Activated CD4-positive, alpha-beta memory T cell treated with anti-CD3 and anti-CD28 coated beads for 36 hours (primary cell): ENCODE measurements around the gene HTR1D. TPM values are rescaled to one million over a fixed set of nuclear protein-coding genes. Genes with fewer than 3 reads are reported as not detected.
"Not testable (repeated sequence)": the region's sequence is repeated elsewhere in the genome, so short reads cannot be mapped to it uniquely, and the experiment has no call there.

Experiments used
- CTCF ChIA-PET: fragments of 350-600 bp; sonication (Branson Sonifier 250); formaldehyde crosslinking; loops from one replicate; lab custom pipeline; 2021; ENCODE audit warnings: antibody characterized with exemption, inconsistent platforms; lab: Charles Lee
- POLR2A ChIA-PET: fragments of 350-600 bp; sonication (Branson Sonifier 250); formaldehyde crosslinking; loops from one replicate; lab custom pipeline; 2021; ENCODE audit warnings: antibody characterized with exemption; lab: Charles Lee
- DNase-seq: peaks from one replicate; pipeline ENCODE4 v3.0.0-alpha.2; 2020
- H3K27ac Mint-ChIP-seq: one replicate; pipeline ENCODE4 v1.8.0; 2021; ENCODE audit warnings: mixed read lengths
- H3K27me3 Mint-ChIP-seq: one replicate; pipeline ENCODE4 v1.8.0; 2021; ENCODE audit warnings: mixed read lengths
- H3K36me3 Mint-ChIP-seq: one replicate; pipeline ENCODE4 v1.8.0; 2021; ENCODE audit warnings: mixed read lengths
- H3K4me1 Mint-ChIP-seq: one replicate; pipeline ENCODE4 v1.8.0; 2021; ENCODE audit warnings: low read depth, mixed read lengths
- H3K4me3 Mint-ChIP-seq: one replicate; pipeline ENCODE4 v1.8.0; 2021; ENCODE audit warnings: mild to moderate bottlenecking, mixed read lengths
- H3K9me3 Mint-ChIP-seq: one replicate; pipeline ENCODE4 v1.8.0; 2021; ENCODE audit warnings: mixed read lengths
- intact Hi-C: fragments of 100-400 bp; cut with micrococcal nuclease; formaldehyde crosslinking; loops from one replicate; pipeline ENCODE4 v1.15.1; 2023
- total RNA-seq, 2 experiments: library from RNA; stranded (reverse); gene quantifications; one replicate each; pipeline ENCODE4 v1.2.3, GENCODE V29; 2021

HTR1D gene
- total RNA-seq, 2 experiments from 2014 or later, result not detected

DNA sequence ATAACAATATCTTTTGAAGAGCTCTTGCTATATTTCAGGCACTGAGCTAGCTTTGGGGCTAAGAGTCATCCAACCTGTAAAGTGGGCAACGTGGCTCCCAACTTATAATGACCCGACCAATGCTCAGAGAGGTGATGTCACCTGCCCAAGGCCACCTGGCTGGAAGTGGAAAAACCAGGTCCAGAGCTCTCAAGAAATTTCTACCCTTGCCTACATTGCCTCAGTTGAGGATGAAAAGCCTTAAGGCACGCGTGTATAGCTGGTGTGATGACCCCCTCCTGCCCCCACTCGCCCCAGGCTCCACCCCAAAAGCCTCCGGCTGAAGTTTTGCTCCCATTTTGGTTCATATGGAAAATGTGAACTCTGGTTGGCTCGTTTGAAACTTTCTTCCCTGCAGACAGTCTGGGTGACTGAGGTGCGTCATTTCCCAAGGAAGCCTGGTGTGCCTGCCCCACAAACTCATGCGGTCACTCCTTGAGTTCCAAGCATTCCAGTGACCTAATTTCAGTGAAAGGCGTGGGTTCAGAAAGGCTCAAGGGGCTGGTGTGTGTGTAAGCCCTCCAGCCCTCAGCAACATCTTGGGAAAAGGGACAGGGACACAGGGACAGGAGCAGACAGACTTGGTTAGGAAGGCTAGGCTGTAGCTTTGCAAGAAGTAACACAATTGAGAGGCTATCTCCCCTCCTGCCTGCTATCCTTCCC lies 20.5 kb downstream of the HTR1D start:
- no peaks in the 10 kb centered on the region for H3K36me3 Mint-ChIP-seq
- no peak for DNase-seq
- intact Hi-C loops, result no loop called here
- H3K4me1 Mint-ChIP-seq, result no peaks in the 10 kb centered on the region
- CTCF ChIA-PET, result interaction anchor here (0.8 to 5.8 kb wide), 2 partner anchors 12 to 97 kb away, joined by 3 to 41 read pairs; no protein-coding TSS in a partner anchor
- H3K4me3 Mint-ChIP-seq, result no peak overlapping the region
- H3K27me3 Mint-ChIP-seq, result peaks cover 5% of the 10 kb centered on the region
- POLR2A ChIA-PET, result no interaction called here
- H3K27ac Mint-ChIP-seq, result no peak overlapping the region
- no peaks in the 10 kb centered on the region for H3K9me3 Mint-ChIP-seq

DNA sequence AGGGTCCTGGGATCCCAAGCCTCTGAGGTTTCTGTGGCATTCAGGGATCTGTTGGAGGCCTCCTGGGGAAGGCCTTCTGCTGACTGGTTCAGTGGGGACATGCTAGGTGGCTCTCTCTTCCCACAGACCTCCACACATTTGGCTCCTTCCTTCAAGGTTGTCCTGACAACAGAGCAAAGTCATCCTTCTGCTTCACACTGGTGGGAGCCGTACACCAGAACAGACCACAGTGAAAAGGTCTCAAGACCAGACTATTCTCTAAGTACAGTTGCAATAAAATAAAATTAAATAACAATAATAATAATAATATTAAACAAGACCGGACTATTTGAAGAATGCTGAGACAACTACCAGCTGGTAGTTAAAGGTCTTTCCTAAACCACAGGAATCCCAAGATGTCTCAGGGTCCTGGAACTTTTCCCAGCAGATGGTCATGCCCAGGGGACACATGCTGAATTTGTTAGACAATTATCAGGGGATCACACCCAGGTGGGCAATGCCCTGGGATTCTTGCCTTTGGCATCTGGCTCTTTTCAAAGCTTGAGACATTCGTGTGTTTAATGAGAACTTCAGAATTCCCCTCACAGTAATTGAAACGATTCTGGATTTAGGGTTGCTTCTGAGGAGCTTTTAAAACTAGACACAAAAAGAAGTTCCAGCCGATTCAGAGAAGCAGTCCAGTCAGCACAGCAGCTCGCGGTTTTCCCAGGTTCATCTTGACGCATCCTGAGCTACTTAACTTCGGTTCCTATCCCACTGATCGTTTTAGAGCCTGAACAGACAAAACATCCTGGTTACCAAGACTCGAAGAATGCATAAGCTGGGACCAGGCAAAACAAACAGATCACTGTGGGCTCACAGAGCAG lies 22.9 kb downstream of the HTR1D start:
- ChIA-PET POLR2A (no interaction called here), CTCF (interaction anchor here (5.8 kb wide), 1 partner anchor 10 kb away, joined by 41 read pairs; no protein-coding TSS in a partner anchor)
- Mint-ChIP-seq H3K27me3 (peaks cover 6% of the 10 kb centered on the region), H3K27ac (no peak overlapping the region), H3K4me3 (no peak overlapping the region), H3K4me1 (no peaks in the 10 kb centered on the region), H3K9me3 (no peaks in the 10 kb centered on the region), H3K36me3 (no peaks in the 10 kb centered on the region)
- intact Hi-C loops, result no loop called here
- DNase-seq, result no peak

DNA sequence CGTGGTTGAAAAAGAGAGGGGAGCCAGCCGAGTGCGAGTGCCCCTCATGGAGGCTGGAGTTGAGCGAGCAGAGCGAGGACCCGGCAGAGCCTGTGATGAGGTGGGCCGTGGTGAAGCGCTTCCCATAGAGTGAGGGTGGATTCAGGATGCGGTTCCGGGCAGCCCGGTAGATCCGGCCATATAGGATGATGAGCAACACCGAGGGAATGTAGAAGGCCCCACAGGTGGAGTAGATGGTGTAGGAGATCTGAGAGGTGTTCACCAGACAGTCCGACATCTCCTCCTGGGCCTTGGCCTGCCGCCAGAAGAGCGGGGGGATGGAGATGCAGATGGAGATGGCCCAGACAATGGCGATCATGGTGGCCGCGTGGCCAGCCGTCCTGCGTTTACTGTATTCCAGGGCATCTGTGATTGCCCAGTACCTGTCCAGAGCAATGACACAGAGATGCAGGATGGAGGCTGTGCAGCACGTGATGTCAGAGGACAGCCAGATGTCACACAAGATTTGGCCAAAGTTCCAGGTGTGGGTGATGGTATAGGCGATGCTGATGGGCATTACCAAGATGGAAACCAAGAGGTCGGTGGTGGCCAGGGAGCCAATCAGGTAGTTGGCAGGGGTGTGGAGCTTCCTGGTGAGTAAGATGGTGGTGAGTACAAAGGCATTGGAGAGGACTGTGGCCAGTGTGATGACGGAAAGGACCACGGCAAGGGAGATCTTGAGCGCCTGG lies 23.7 kb downstream of the HTR1D start:
- DNase-seq, result no peak
- intact Hi-C loops, result no loop called here
- POLR2A ChIA-PET, result no interaction called here
- no peak overlapping the region for H3K27ac Mint-ChIP-seq
- H3K4me1 Mint-ChIP-seq, result no peaks in the 10 kb centered on the region
- no peak overlapping the region for H3K4me3 Mint-ChIP-seq
- peaks cover 6% of the 10 kb centered on the region for H3K27me3 Mint-ChIP-seq
- H3K36me3 Mint-ChIP-seq, result no peaks in the 10 kb centered on the region
- CTCF ChIA-PET, result interaction anchor here (5.8 kb wide), 1 partner anchor 9 kb away, joined by 41 read pairs; no protein-coding TSS in a partner anchor
- no peaks in the 10 kb centered on the region for H3K9me3 Mint-ChIP-seq

DNA sequence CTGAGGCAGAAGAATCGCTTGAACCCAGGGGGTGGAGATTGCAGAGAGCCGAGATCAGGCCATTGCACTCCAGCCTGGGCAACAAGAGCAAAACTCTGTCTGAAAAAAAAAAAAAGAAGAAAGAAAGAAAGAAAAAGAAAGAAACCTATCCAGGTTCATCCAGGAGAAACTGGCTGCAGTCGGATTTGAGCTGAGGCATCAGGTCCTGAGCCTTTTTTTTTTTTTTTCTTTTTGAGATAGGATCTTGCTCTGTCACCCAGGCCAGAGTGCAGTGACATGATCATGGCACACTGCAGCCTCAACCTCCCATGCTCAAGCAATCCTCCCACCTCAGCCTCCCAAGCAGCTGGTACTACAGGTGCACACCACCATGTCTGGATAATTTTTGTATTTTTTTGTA lies 26.1 kb downstream of the HTR1D start:
- Mint-ChIP-seq H3K4me3 (no peak overlapping the region), H3K9me3 (no peaks in the 10 kb centered on the region), H3K36me3 (no peaks in the 10 kb centered on the region), H3K27me3 (peaks cover 6% of the 10 kb centered on the region), H3K27ac (no peak overlapping the region), H3K4me1 (no peaks in the 10 kb centered on the region)
- DNase-seq, result no peak
- CTCF ChIA-PET, result interaction anchor here (0.7 to 10.9 kb wide), 2 partner anchors 97 to 658 kb away, joined by 3 to 738 read pairs; no protein-coding TSS in a partner anchor
- POLR2A ChIA-PET, result no interaction called here
- intact Hi-C loops, result no loop called here

DNA sequence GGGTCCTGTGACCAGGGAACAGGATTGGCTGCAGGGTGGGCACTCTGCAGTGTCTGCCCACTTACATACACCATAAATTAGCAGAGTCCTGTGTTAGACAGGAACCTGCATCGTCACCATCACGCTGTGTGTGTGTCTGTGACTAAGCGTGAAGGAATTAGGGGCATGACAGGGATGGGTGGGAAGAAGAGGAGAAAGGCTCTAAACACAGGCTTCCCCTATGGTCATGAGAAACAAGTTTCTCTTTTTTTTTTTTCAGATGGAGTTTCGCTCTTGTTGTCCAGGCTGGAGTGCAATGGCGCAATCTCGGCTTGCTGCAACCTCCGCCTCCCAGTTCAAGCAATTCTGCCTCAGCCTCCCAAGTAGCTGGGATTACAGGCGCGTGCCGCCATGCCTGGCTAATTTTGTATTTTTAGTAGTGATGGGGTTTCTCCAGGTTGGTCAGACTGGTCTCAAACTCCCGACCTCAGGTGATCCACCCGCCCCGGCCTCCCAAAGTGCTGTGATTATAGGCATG lies 28.3 kb downstream of the HTR1D start:
- intact Hi-C loops, H3K9me3 Mint-ChIP-seq, H3K4me1 Mint-ChIP-seq, H3K36me3 Mint-ChIP-seq, H3K27me3 Mint-ChIP-seq, DNase-seq, H3K27ac Mint-ChIP-seq, POLR2A ChIA-PET, H3K4me3 Mint-ChIP-seq: not testable (repeated sequence)
- CTCF ChIA-PET, result interaction anchor here (10.9 kb wide), 1 partner anchor 94 kb away, joined by 738 read pairs; no protein-coding TSS in a partner anchor

DNA sequence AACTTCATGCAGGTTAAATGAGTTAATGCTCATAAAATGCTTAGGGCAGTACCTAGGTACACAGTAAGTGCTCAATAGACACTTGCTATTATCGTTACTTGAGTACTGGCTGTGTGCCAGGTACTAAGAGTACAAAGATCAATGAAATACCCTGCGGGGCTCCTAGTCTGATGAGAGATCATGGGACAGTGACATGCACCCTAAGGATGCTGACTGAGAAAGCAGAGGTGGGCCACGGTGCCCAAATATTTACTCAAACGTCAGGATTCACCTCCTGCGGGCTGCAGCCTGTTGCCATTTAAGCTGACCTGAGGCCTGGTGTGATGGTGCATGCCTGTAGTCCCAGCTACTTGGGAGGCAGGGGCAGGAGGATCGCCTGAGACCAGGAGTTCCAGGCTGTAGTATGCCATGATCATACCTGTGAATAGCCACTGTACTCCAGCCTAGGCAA lies 28.8 kb downstream of the HTR1D start:
- CTCF ChIA-PET, result interaction anchor here (10.9 kb wide), 1 partner anchor 94 kb away, joined by 738 read pairs; no protein-coding TSS in a partner anchor
- Mint-ChIP-seq H3K27me3 (peaks cover 6% of the 10 kb centered on the region), H3K4me3 (no peak overlapping the region), H3K9me3 (no peaks in the 10 kb centered on the region), H3K4me1 (peaks cover 5% of the 10 kb centered on the region), H3K36me3 (no peaks in the 10 kb centered on the region), H3K27ac (no peak overlapping the region)
- POLR2A ChIA-PET, result no interaction called here
- no peak for DNase-seq
- intact Hi-C loops, result no loop called here

DNA sequence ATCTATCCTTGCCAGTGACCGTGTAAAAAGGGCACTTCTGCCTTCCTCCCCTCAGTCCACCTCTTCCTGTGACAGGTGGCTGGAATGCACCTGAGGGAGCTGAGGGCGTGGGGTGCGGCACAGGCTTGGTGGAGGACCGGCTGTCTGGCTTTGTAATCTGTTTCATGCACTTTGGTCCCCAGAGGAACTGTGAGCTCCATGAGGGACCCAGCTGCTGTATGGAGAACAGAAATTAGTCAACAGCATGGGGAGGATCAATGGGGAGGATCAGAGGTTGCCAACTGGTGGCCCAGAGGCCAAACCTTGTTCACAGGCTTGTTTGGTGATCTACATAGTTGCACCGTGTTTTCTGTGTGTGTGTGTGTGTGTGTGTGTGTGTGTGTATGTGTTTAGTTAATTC lies 29.7 kb downstream of the HTR1D start:
- H3K4me3 Mint-ChIP-seq, result no peak overlapping the region
- peaks cover 5% of the 10 kb centered on the region for H3K4me1 Mint-ChIP-seq
- H3K9me3 Mint-ChIP-seq, result no peaks in the 10 kb centered on the region
- ChIA-PET POLR2A (no interaction called here), CTCF (interaction anchor here (0.9 to 10.9 kb wide), 2 partner anchors 93 to 211 kb away, joined by 3 to 738 read pairs; no protein-coding TSS in a partner anchor)
- H3K27ac Mint-ChIP-seq, result no peak overlapping the region
- peaks cover 8% of the 10 kb centered on the region for H3K27me3 Mint-ChIP-seq
- intact Hi-C loops, result no loop called here
- no peaks in the 10 kb centered on the region for H3K36me3 Mint-ChIP-seq
- DNase-seq, result no peak

DNA sequence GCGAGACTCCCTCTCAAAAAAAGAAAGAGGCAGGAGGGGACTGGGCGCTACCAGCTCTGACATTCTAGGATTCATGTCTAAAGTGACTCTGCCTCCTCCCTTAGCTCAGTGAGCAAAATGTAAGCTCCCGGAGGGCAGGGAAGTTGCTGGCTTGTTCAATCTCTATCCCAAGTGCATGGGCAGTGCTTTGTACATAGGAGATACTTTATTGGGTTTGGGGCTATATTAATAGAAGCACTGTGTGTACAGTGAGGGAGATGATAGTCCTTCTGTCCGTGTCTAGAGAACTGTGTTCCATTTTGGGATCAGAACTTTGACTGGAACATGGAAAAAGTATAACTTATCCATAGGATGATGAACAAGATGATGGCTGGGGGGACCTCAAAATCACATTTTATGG lies 31.9 kb downstream of the HTR1D start:
- Mint-ChIP-seq H3K27ac (no peak overlapping the region), H3K27me3 (peaks cover 1% of the 10 kb centered on the region), H3K9me3 (no peaks in the 10 kb centered on the region), H3K4me3 (no peak overlapping the region), H3K36me3 (no peaks in the 10 kb centered on the region), H3K4me1 (peaks cover 5% of the 10 kb centered on the region)
- ChIA-PET CTCF (interaction anchor here (0.5 to 10.9 kb wide), 49 partner anchors 9 to 219 kb away, joined by 3 to 738 read pairs (median 6); partner anchors contain the start of genes HTR1D, KDM1A, LACTBL1 and LUZP1), POLR2A (interaction anchor here (0.6 to 2.9 kb wide), 2 partner anchors 86 to 88 kb away, joined by 4 to 19 read pairs; no protein-coding TSS in a partner anchor)
- intact Hi-C loops, result no loop called here
- no peak for DNase-seq

DNA sequence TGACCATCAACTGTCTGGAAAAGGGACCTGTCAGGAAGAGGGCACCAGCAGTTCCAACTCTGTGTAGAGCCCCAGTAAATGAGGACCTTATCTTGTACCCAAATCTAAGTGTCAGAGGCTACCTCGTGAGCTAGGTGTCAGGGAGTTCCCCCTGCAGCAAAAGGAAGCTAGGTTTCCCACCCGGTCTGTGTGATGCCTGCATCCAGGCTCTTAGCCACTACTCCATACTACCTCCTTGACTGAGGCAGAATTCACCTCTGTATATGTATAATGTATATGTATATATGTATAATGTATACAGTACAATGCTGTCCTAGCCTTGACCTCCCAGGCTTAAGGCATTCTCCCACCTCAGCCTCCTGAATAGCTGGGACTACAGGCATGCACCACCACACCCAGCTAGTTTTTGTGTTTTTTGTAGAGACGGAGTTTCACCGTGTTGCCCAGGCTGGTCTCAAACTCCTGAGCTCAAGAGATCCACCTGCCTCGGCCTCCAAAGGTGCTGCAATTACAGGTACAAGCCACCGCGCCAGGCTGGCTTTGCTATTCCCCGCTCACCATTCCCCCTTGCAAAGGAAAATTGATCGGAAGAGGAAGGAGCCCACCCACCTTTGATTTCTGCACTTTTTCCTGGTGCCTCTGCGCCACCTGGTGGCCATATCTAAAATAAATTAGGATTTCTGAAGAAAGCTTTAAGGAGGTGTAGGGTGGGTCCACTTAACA lies 32.9 kb downstream of the HTR1D start:
- Mint-ChIP-seq H3K27ac (no peak overlapping the region), H3K4me3 (peak overlapping the region; percentile 55), H3K27me3 (peaks cover 4% of the 10 kb centered on the region), H3K4me1 (peaks cover 5% of the 10 kb centered on the region), H3K9me3 (no peaks in the 10 kb centered on the region), H3K36me3 (no peaks in the 10 kb centered on the region)
- intact Hi-C loops, result loop anchor here (1.0 kb wide), 1 partner anchor 86 kb away; no protein-coding TSS in a partner anchor
- POLR2A ChIA-PET, result interaction anchor here (0.6 to 2.9 kb wide), 5 partner anchors 17 to 164 kb away, joined by 3 to 19 read pairs (median 4); no protein-coding TSS in a partner anchor
- CTCF ChIA-PET, result interaction anchor here (0.5 to 10.9 kb wide), 55 partner anchors 8 to 556 kb away, joined by 3 to 738 read pairs (median 6); partner anchors contain the start of genes HTR1D, KDM1A, LACTBL1 and LUZP1
- peak; percentile 22 for DNase-seq

DNA sequence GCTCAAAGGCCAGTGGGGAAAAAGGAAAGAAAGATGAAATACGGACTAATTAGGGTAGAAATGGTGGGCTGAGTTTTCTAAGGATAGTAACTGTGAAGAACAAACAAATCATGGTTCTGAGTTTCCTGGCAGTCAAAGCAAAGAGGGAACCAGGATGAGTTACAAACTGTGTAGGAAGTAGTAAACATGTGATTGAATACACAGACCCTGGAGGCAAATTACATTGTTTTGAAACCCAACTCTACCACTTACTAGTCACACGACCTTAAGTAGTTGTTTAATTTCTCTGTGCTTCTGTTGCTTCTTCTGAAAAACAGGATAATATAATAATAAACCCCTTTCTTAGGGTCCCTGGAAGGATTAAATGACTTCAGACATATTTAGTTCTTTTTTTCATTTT lies 37.4 kb downstream of the HTR1D start:
- ChIA-PET POLR2A (interaction anchor here (3.1 kb wide), 1 partner anchor 11 kb away, joined by 12 read pairs; the partner anchor contains the start of gene LUZP1), CTCF (interaction anchor here (1.3 to 5.1 kb wide), 3 partner anchors 10 to 82 kb away, joined by 3 to 81 read pairs (median 6); partner anchors contain the start of gene LUZP1)
- no peak overlapping the region for H3K27ac Mint-ChIP-seq
- H3K36me3 Mint-ChIP-seq, result no peaks in the 10 kb centered on the region
- DNase-seq, result no peak
- peaks cover 20% of the 10 kb centered on the region for H3K27me3 Mint-ChIP-seq
- intact Hi-C loops, result no loop called here
- H3K4me1 Mint-ChIP-seq, result peaks cover 10% of the 10 kb centered on the region
- no peak overlapping the region for H3K4me3 Mint-ChIP-seq
- H3K9me3 Mint-ChIP-seq, result no peaks in the 10 kb centered on the region
